SK-N-SH treated with all-trans-retinoic acid at 6 μM for 48 hours (cell line): ENCODE data around the gene TTBK2.

Experiments used
- GLIS3 ChIP-seq: fragments of 250-450 bp; sonication (Bioruptor Pico); IDR thresholded peaks from 2 replicates; pipeline ENCODE4 v1.5.0; 2020; ENCODE audit warnings: mild to moderate bottlenecking, moderate library complexity
- RARB ChIP-seq: fragments of 250-450 bp; sonication (Bioruptor Pico); IDR thresholded peaks from 2 replicates; pipeline ENCODE4 v1.8.0; 2021; ENCODE audit warnings: mild to moderate bottlenecking, moderate library complexity
- SNAI2 ChIP-seq: fragments of 250-450 bp; sonication (Bioruptor Pico); IDR thresholded peaks from 2 replicates; pipeline ENCODE4 v1.5.0; 2020; ENCODE audit warnings: mild to moderate bottlenecking, moderate library complexity
- ZC3H10 ChIP-seq: fragments of 250-450 bp; sonication (Bioruptor Pico); IDR thresholded peaks from 2 replicates; pipeline ENCODE4 v1.5.1; 2021; ENCODE audit warnings: mild to moderate bottlenecking, moderate library complexity
- ZFP30 ChIP-seq: fragments of 450-650 bp; formaldehyde crosslinking; IDR thresholded peaks from 2 replicates; pipeline ENCODE4 v1.5.0; 2022; ENCODE audit warnings: mild to moderate bottlenecking, moderate library complexity
- ZNF565 ChIP-seq: fragments of 450-650 bp; formaldehyde crosslinking; conservative IDR thresholded peaks from 2 replicates; pipeline ENCODE4 v1.5.0; 2020; ENCODE audit warnings: low read depth, mild to moderate bottlenecking, moderate library complexity
- ZNF8 ChIP-seq: fragments of 450-650 bp; formaldehyde crosslinking; IDR thresholded peaks from 2 replicates; pipeline ENCODE4 v1.5.0; 2020; ENCODE audit warnings: mild to moderate bottlenecking, moderate library complexity
- TF ChIP-seq, protein P1 (sequence below): fragments of 250-450 bp; sonication (Bioruptor Pico); IDR thresholded peaks from 2 replicates; pipeline ENCODE4 v1.8.0; 2021; ENCODE audit warnings: low read depth, mild to moderate bottlenecking, moderate library complexity, borderline replicate concordance
- TF ChIP-seq, protein P2 (sequence below): fragments of 250-450 bp; sonication (Bioruptor Pico); IDR thresholded peaks from 2 replicates; pipeline ENCODE4 v1.8.0; 2020; ENCODE audit warnings: mild to moderate bottlenecking, moderate library complexity, borderline replicate concordance

DNA sequence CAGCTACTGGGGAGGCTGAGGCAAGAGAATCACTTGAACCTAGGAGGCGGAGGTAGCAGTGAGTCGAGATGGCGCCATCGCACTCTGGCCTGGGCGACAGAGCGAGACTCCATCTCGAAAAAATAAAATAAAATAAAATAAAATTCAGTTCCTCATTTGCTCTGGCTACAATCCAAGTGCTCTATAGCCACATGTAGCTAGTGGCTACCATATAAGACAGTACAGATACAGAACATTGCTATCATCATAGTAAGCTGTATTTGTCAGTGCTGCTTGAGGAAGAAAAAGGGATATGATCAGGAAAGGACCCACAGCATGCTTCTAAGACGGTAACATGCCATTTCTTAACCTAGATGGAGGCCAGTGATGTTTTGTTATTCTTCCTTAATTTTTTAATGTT is 95.0 kb downstream of the TTBK2 start:
- TF ChIP-seq ZNF8 (CRISPR knock-in tag) (no peak), ZFP30 (no peak), ZNF565 (CRISPR knock-in tag) (no peak), SNAI2 (CRISPR knock-in tag) (no peak), RARB (CRISPR knock-in tag) (no peak), GLIS3 (CRISPR knock-in tag) (no peak), ZC3H10 (CRISPR knock-in tag) (no peak)
- TF ChIP-seq, protein P1, sequence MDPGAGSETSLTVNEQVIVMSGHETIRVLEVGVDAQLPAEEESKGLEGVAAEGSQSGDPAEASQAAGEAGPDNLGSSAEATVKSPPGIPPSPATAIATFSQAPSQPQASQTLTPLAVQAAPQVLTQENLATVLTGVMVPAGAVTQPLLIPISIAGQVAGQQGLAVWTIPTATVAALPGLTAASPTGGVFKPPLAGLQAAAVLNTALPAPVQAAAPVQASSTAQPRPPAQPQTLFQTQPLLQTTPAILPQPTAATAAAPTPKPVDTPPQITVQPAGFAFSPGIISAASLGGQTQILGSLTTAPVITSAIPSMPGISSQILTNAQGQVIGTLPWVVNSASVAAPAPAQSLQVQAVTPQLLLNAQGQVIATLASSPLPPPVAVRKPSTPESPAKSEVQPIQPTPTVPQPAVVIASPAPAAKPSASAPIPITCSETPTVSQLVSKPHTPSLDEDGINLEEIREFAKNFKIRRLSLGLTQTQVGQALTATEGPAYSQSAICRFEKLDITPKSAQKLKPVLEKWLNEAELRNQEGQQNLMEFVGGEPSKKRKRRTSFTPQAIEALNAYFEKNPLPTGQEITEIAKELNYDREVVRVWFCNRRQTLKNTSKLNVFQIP, result no peak
- TF ChIP-seq, protein P2, sequence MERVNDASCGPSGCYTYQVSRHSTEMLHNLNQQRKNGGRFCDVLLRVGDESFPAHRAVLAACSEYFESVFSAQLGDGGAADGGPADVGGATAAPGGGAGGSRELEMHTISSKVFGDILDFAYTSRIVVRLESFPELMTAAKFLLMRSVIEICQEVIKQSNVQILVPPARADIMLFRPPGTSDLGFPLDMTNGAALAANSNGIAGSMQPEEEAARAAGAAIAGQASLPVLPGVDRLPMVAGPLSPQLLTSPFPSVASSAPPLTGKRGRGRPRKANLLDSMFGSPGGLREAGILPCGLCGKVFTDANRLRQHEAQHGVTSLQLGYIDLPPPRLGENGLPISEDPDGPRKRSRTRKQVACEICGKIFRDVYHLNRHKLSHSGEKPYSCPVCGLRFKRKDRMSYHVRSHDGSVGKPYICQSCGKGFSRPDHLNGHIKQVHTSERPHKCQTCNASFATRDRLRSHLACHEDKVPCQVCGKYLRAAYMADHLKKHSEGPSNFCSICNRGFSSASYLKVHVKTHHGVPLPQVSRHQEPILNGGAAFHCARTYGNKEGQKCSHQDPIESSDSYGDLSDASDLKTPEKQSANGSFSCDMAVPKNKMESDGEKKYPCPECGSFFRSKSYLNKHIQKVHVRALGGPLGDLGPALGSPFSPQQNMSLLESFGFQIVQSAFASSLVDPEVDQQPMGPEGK (CRISPR knock-in tag), result no peak
